Peyer's patch (tissue), 4 donors: Measurements from ENCODE around the gene FAAH2.

Experiments used
- POLR2A ChIP-seq, 2 donors: fragments of 450-650 bp; IDR thresholded peaks; one replicate each; pipeline ENCODE4 v1.5.1; 2017; ENCODE audit warnings: antibody characterized with exemption in 2 of 2, mild to moderate bottlenecking in 2 of 2, moderate library complexity in 2 of 2
- TF ChIP-seq, protein P1 (sequence below), 6 experiments: fragments of 450-650 bp in 4 of 6; fragments of 200-600 bp in 2 of 6; sonication (generic) in 1 of 6; IDR thresholded peaks; one replicate each; pipeline ENCODE4 v1.5.1; 2017 to 2019; ENCODE audit warnings: antibody characterized with exemption in 6 of 6, mild to moderate bottlenecking in 3 of 6, moderate library complexity in 1 of 6

DNA sequence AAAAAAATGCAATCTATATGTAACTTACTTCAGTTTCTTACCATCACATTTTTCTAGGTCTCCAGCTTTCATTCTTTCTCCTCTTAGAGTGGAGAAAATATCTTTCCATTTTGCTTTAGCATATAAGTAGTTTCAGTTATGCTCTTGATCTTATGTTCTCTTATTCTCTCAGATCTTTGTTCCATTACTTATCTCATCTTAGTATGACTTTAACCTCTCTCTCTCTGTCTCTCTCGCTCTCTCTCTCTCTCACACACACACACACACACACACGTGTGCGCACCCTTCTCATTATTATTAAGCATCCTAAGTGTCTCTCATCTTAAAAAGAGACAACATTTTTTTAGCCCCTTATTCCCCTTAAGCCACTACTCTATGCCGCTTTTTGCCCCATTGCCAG is 92.8 kb downstream of the FAAH2 start:
- TF ChIP-seq, protein P1, sequence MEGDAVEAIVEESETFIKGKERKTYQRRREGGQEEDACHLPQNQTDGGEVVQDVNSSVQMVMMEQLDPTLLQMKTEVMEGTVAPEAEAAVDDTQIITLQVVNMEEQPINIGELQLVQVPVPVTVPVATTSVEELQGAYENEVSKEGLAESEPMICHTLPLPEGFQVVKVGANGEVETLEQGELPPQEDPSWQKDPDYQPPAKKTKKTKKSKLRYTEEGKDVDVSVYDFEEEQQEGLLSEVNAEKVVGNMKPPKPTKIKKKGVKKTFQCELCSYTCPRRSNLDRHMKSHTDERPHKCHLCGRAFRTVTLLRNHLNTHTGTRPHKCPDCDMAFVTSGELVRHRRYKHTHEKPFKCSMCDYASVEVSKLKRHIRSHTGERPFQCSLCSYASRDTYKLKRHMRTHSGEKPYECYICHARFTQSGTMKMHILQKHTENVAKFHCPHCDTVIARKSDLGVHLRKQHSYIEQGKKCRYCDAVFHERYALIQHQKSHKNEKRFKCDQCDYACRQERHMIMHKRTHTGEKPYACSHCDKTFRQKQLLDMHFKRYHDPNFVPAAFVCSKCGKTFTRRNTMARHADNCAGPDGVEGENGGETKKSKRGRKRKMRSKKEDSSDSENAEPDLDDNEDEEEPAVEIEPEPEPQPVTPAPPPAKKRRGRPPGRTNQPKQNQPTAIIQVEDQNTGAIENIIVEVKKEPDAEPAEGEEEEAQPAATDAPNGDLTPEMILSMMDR (IDR thresholded peaks at IDR 0.05): no peak
- TF ChIP-seq POLR2A (IDR thresholded peaks at IDR 0.05): no peak
